PFSK-1 (cell line): ENCODE measurements around the gene TUBA4B.

Experiments
- POLR2AphosphoS5 ChIP-seq: IDR thresholded peaks from 2 replicates; pipeline ENCODE4 v1.6.1; 2012; ENCODE audit warnings: low read depth, mild to moderate bottlenecking, control low read depth, low read length, moderate library complexity
- TF ChIP-seq, protein P1 (sequence below), 2 experiments: IDR thresholded peaks; 2 replicates each; pipeline versions ENCODE4 v1.6.1 to v1.8.0; 2011 to 2012; ENCODE audit warnings: low read depth in 2 of 2, low read length in 2 of 2, control low read depth in 1 of 2, inconsistent platforms in 1 of 2, mild to moderate bottlenecking in 1 of 2, moderate library complexity in 1 of 2; ENCODE audit not compliant: insufficient read depth in 1 of 2

DNA sequence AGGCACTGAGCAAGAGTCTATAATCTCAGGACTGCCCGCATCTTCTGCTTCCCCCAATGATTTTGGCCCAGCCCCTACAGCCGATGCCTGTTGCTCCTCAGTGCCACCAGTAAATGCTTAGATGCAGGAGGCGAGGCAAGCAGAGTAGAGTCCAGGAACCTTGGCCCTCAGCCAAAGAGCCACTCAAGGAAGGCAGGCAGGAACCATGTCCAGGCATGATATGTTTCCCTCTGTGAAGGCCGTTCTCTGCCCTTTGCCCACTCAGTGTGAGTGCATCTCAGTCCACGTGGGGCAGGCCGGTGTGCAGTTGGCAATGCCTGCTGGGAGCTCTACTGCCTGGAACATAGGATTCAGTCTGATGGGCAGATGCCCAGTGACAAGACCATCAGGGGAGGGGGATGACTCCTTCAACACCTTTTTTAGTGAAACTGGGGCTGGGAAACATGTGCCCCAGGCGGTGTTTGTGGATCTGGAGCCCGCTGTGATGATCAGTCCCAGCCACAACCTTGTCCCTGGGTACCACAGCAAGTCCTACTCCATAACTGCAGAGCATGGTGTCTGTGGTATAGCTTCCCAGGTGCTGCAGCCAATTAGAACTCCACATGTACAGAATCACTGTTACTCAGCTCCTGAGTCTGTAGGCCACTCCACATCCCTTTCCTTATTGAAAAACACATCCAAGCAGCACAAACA is 16.5 kb downstream of the TUBA4B start:
- no peak for TF ChIP-seq POLR2AphosphoS5
- TF ChIP-seq, protein P1, sequence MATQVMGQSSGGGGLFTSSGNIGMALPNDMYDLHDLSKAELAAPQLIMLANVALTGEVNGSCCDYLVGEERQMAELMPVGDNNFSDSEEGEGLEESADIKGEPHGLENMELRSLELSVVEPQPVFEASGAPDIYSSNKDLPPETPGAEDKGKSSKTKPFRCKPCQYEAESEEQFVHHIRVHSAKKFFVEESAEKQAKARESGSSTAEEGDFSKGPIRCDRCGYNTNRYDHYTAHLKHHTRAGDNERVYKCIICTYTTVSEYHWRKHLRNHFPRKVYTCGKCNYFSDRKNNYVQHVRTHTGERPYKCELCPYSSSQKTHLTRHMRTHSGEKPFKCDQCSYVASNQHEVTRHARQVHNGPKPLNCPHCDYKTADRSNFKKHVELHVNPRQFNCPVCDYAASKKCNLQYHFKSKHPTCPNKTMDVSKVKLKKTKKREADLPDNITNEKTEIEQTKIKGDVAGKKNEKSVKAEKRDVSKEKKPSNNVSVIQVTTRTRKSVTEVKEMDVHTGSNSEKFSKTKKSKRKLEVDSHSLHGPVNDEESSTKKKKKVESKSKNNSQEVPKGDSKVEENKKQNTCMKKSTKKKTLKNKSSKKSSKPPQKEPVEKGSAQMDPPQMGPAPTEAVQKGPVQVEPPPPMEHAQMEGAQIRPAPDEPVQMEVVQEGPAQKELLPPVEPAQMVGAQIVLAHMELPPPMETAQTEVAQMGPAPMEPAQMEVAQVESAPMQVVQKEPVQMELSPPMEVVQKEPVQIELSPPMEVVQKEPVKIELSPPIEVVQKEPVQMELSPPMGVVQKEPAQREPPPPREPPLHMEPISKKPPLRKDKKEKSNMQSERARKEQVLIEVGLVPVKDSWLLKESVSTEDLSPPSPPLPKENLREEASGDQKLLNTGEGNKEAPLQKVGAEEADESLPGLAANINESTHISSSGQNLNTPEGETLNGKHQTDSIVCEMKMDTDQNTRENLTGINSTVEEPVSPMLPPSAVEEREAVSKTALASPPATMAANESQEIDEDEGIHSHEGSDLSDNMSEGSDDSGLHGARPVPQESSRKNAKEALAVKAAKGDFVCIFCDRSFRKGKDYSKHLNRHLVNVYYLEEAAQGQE (IDR thresholded peaks at IDR 0.05; ENCODE audit: insufficient read depth in 1 of 2, low read depth in 2 of 2, low read length in 2 of 2) = no peak
